ENCODE data around the gene UBE2G2. TPM values are rescaled to one million over a fixed set of nuclear protein-coding genes. Genes with fewer than 3 reads are reported as not detected.

Gene UBE2G2
- polyA plus RNA-seq, 1 donor, result 140 TPM

DNA sequence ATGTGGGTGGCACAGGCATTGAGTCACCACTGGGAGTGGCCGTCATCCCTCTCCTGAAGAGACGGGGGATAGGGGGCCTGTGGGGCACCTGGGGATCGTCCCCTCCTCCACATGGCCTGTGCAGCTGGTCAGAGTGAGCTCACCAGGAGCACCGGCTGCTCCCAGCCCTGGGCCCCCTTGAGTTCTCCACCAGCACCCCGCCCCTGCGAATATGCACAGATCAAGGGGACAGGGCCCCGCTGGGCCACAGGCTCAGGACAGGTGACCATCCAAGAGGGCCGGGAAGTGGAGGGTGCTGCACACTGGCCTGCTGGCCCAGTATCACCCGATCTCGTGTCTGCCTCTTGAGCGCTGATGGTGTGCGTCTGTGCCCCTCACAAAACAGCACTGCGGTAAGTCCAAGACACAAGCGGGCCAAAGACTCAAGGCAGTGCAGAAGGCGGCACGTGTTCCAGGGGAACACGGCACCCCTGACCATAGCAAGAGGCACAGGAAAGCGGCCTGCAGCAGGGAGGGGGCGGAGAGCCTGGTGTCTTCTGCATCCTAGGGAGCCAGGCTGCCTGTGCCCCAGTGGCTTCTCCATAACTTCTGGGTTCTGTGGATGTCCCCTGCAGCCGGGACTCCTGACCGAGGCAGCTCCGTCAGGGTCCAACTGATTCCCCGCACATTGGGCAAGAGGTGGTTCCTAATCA is 72.1 kb downstream of the UBE2G2 start:
- DNase-seq, result no peak

DNA sequence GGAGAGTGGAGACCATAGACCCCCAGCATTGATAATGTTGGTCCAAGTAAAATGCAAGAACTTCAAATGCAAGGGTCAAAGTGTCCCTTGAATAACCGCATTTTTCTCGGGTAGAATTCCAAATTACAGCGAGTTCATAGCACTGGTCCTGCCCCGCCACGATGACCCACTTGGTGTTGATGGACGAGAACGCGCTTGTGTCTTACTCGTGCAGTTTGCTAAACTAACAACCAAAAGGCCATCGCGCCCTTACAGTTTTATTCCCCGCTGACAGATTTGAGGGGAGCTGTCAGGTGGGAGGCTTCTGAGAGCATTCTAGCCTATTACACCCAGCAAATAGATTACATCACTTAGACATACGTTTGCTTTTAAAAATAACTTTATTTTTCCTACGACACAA is 72.9 kb downstream of the UBE2G2 start:
- no peak for DNase-seq

DNA sequence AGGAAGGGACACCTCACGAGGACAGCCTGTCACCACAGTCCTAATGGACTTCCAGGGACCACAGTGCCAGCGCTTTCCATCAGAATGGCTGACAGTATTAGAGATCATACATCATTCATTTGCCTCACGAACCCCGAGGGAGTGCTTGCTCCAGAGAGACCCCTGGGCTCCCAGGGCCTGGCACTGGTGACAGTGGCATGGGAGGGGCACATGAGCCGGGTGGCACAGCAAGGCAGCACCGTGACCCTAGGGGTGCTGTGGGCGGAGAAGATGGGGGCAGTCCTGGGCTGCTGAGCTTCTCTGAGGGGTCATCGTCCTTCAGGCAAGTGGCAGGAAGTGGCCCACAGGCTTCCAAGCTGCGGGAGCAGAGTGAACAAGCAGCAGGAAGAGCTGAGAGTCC is 73.9 kb downstream of the UBE2G2 start:
- no peak for DNase-seq

DNA sequence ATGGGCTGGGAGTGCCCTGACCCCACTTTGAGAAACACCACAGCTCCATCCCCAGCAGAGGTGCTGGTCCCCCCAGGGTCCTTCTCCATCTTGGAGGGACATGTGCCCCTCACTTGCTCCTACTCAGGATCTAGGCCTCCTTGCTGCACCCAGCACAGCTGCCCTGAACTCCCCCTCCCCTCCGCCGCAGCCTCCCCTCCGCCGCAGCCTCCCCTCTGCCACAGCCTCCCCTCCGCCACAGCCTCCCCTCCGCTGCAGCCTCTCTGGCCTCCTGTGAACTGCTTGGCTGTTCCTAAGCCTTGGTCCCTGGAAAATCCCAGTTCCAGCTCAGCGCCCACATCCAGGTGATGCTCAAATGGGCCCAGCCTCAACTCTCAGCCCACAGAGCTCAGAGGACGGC is 74.3 kb downstream of the UBE2G2 start:
- no peak for DNase-seq

DNA sequence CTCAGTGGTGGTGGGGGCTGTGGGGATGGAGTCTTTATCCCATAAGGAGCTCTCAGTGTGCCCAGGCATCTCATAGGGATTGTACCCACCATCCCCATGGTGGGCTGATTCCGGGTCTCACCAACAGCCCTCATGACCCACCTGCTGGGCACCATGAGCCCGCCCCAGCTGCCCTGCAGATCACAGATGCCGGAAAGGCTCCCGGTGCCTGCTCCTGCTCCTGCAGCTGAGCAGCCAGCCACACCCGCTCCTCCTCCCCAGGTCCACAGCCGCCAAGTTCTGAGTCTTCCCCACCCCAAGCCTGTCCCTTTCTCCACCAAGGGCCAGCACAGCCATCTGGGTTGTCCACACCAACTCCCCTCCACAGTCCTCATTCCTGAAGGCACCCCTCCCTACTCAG is 74.8 kb downstream of the UBE2G2 start:
- DNase-seq, result no peak

DNA sequence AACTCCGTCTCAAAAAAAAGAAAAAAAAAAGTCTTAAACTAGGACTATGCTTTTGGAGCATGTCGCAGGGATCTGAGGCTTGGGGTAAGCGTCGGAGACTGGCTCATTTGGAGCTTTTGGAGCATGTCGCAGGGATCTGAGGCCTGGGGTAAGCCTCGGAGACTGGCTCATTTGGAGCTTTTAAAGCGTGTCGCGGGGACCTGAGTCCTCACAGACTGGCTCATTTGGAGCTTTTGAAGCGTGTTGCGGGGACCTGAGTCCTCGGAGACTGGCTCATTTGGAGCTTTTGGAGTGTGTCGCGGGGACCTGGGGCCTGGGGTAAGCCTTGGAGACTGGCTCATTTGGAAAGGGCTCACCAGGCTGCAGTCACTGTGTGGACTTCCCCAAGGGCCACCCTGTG is 76.7 kb downstream of the UBE2G2 start:
- no peak for DNase-seq

DNA sequence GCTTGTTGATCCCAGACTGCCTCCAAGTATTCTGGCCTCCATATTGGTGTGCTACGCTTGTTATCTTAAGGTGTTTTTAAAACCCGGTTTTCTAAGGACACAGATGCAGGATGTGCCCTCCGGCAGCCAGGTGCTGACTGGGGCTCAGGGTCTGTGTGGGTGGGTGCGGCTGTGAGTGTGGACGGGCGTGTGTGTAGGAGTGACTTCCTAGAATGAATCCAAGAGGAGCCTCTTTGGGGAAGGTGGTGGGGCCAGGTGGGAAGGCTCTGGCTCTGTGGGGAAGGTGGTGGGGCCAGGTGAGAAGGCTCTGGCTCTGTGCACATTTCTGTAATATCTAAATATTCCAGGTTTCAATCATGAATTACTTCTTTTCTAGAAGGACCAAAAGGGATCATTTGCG is 77.4 kb downstream of the UBE2G2 start:
- DNase-seq, result no peak

DNA sequence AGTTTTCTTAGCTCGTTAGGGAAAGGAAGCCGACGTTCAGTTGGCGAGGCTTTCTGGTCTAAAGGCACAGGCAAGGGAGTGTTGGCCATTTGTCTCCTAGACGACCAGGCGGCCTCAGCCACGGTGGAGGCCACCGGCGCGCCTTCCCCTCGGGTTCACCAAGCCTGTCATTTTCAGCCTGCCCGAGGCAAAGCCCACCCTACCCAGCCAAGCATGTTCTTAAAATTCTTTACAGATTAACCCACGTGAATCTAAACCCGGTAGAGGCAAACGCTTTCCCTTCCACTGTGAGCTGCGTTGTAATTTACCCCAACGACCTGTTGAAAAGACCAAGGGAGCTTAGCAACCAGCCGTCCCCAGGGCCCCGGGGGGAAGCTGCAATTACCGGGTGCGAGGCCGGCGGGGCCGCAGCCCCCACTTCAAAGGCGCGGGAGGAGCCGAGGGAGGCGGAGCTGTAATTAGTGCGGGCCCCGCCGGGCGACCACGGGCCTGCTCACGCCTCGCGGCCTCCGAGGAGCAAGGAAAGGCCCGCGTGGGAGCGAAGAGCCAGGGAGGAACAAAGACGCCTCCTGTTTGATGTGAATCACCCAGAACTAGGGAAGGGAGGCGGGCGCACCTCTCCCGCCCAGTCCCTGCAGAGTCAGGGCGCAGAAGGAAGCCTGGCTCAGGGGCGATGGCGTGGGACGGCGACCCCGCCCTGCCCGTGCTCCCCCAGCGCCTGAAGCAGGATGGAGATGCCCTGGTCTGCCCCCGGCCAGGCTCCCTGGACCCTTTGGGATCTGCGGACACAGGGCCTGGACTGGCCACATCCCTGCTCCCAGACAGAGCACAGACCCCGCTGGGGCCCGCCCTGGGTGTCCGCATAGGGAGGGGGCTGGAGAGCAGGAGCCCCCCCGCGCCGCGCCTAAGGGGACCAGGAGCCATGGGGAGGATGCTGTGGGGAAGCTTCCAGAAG is 78.2 kb downstream of the UBE2G2 start:
- peak; percentile 72 for DNase-seq

DNA sequence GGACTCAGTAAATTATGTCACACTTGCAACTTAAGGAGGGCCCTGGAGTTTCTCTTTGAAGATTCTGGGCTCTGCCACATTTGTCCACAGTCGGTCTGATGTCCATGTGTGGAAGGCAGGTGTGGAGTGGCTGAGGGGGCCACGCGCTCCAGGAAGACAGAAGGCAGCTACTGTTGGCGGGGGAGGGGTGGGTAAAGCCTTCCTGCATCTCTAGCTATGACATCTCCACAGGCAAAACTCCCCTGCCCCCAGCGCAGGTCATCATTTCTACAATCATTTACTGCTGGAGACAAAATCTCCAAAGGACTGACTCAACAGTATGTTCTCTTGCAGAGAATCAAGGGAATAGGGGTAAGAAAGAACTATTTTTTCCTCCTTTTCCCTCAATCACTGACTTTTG is 78.9 kb downstream of the UBE2G2 start:
- DNase-seq, result no peak

DNA sequence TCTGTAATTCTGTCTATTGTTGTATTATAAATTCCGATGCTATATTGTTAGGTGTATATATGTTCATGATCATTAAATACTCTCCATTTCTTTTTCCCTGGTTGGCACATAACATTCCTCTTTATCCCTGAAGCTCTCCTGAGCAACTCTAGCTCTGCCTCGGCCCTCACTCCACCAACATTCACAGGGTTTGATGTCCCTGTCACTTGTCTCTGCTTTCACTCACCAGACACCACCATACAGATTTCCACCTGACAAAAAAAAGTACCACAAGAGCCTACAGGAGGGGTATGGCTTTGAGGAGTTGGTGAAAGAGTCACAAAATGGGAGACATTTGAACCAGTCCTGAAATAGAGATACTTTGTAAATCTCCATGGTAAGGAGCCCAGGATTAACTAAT is 81.5 kb downstream of the UBE2G2 start:
- DNase-seq, result no peak

Other genes starting within 250 kb of the UBE2G2 start
- not detected for gene KRTAP10-3, start 243.0 kb downstream of the UBE2G2 start, polyA plus RNA-seq (ENCODE audit: insufficient read length)
- gene KRTAP10-4, start 228.1 kb downstream of the UBE2G2 start, polyA plus RNA-seq (ENCODE audit: insufficient read length), result not detected
- not detected for gene KRTAP10-5, start 221.2 kb downstream of the UBE2G2 start, polyA plus RNA-seq (ENCODE audit: insufficient read length)
- not detected for gene KRTAP10-6, start 209.3 kb downstream of the UBE2G2 start, polyA plus RNA-seq (ENCODE audit: insufficient read length)
- gene KRTAP10-7, start 201.2 kb downstream of the UBE2G2 start, polyA plus RNA-seq (ENCODE audit: insufficient read length), result not detected
- not detected for gene KRTAP10-8, start 189.7 kb downstream of the UBE2G2 start, polyA plus RNA-seq (ENCODE audit: insufficient read length)
- not detected for gene KRTAP10-9, start 174.7 kb downstream of the UBE2G2 start, polyA plus RNA-seq (ENCODE audit: insufficient read length)
- gene KRTAP10-10, start 164.5 kb downstream of the UBE2G2 start, polyA plus RNA-seq (ENCODE audit: insufficient read length), result not detected
- gene KRTAP10-11, start 155.4 kb downstream of the UBE2G2 start, polyA plus RNA-seq (ENCODE audit: insufficient read length), result not detected
- gene KRTAP12-4, start 147.2 kb downstream of the UBE2G2 start, polyA plus RNA-seq (ENCODE audit: insufficient read length), result not detected
- not detected for gene KRTAP12-3, start 143.9 kb downstream of the UBE2G2 start, polyA plus RNA-seq (ENCODE audit: insufficient read length)
- gene KRTAP12-2, start 134.9 kb downstream of the UBE2G2 start, polyA plus RNA-seq (ENCODE audit: insufficient read length), result not detected
- not detected for gene KRTAP12-1, start 119.7 kb downstream of the UBE2G2 start, polyA plus RNA-seq (ENCODE audit: insufficient read length)
- gene KRTAP10-12, start 104.6 kb downstream of the UBE2G2 start, polyA plus RNA-seq (ENCODE audit: insufficient read length), result not detected
- gene TSPEAR, start 90.2 kb downstream of the UBE2G2 start, polyA plus RNA-seq (ENCODE audit: insufficient read length), result 0.96 TPM
- gene SUMO3, start 16.2 kb upstream of the UBE2G2 start, polyA plus RNA-seq (ENCODE audit: insufficient read length), result 113 TPM
- gene PTTG1IP, start 71.9 kb upstream of the UBE2G2 start, polyA plus RNA-seq (ENCODE audit: insufficient read length), result 298 TPM
- 11.8 TPM for gene ITGB2, start 119.1 kb upstream of the UBE2G2 start, polyA plus RNA-seq (ENCODE audit: insufficient read length)
- 11.2 TPM for gene SLX9, start 138.2 kb upstream of the UBE2G2 start, polyA plus RNA-seq (ENCODE audit: insufficient read length)

Data from left kidney (tissue), 2 donors.